Natural killer cell (primary cell): ENCODE results near the gene HMGA1. TPM values are rescaled to one million over a fixed set of nuclear protein-coding genes. Genes with fewer than 3 reads are reported as not detected.

Source experiments
- ATAC-seq, 3 donors: fragments of 150-1000 bp in 2 of 3; fragments of 200-7000 bp in 1 of 3; cut with Tn5 transposase; 1 replicate in 1 of 3; 2 replicates in 2 of 3; pipeline ENCODE4 v1.10.0; 2021; ENCODE audit warnings: mild to moderate bottlenecking in 2 of 3, moderate library complexity in 2 of 3
- DNase-seq, 2 donors: peaks; one replicate each; pipeline versions ENCODE4 v3.0.0 to v3.0.0-alpha.2; 2013 to 2021; ENCODE audit warnings: mixed read lengths in 1 of 2
- H3K27ac ChIP-seq: one replicate; pipeline ENCODE4 v1.5.1; 2013; ENCODE audit warnings: mild to moderate bottlenecking, low read length
- H3K27me3 ChIP-seq: one replicate; pipeline ENCODE4 v1.6.1; 2013; ENCODE audit warnings: low read length; ENCODE audit not compliant: control insufficient read depth, insufficient read depth
- H3K36me3 ChIP-seq: one replicate; pipeline ENCODE4 v1.6.1; 2013; ENCODE audit warnings: low read length; ENCODE audit not compliant: control insufficient read depth, insufficient read depth
- H3K4me1 ChIP-seq: one replicate; pipeline ENCODE4 v1.6.1; 2013; ENCODE audit warnings: low read length; ENCODE audit not compliant: control insufficient read depth, insufficient read depth
- H3K4me3 ChIP-seq: one replicate; pipeline ENCODE4 v1.5.1; 2013; ENCODE audit warnings: low read length
- H3K9me3 ChIP-seq: one replicate; pipeline ENCODE4 v1.6.1; 2013; ENCODE audit warnings: low read length; ENCODE audit not compliant: control insufficient read depth, insufficient read depth
- H3K27ac Mint-ChIP-seq, 2 donors: one replicate each; pipeline ENCODE4 v1.8.0; 2022; ENCODE audit warnings: mild to moderate bottlenecking in 2 of 2, mixed read lengths in 2 of 2, moderate library complexity in 1 of 2
- H3K27me3 Mint-ChIP-seq, 2 donors: one replicate each; pipeline ENCODE4 v1.8.0; 2022; ENCODE audit warnings: low read depth in 2 of 2, mixed read lengths in 2 of 2
- H3K36me3 Mint-ChIP-seq: one replicate; pipeline ENCODE4 v1.8.0; 2022; ENCODE audit warnings: mixed read lengths
- H3K4me1 Mint-ChIP-seq, 2 donors: one replicate each; pipeline ENCODE4 v1.8.0; 2022; ENCODE audit warnings: mixed read lengths in 2 of 2
- H3K4me3 Mint-ChIP-seq: one replicate; pipeline ENCODE4 v1.8.0; 2022; ENCODE audit warnings: mild to moderate bottlenecking, moderate library complexity, mixed read lengths
- H3K9me3 Mint-ChIP-seq, 2 donors: one replicate each; pipeline ENCODE4 v1.8.0; 2022; ENCODE audit warnings: mixed read lengths in 2 of 2
- WGBS: methylation state at CpG from one replicate; pipeline ENCODE4 v1.1.7; 2013; ENCODE audit warnings: missing lambda C conversion rate; ENCODE audit not compliant: insufficient coverage; 5-methylcytosine and 5-hydroxymethylcytosine counted together
- intact Hi-C: fragments of 100-400 bp; cut with micrococcal nuclease; formaldehyde crosslinking; loops from one replicate; pipeline ENCODE4 v1.14.2; 2022
- total RNA-seq, 4 donors: library from RNA; stranded (reverse); fragments of 120-200 nt in 1 of 4; gene quantifications; one replicate each; pipeline versions ENCODE4 v1.2.3 to v1.2.4, GENCODE V29; 2013 to 2022
- TF ChIP-seq, protein P1 (sequence below): fragments of 200-600 bp; IDR thresholded peaks from one replicate; pipeline ENCODE4 v1.8.0; 2022; ENCODE audit warnings: antibody characterized with exemption

HMGA1 gene
- total RNA-seq, 3 donors from 2014 or later (not counting 1 experiment from before 2014, with no cell fraction given), result 63.1 to 84.2 (median 77.3) TPM

DNA sequence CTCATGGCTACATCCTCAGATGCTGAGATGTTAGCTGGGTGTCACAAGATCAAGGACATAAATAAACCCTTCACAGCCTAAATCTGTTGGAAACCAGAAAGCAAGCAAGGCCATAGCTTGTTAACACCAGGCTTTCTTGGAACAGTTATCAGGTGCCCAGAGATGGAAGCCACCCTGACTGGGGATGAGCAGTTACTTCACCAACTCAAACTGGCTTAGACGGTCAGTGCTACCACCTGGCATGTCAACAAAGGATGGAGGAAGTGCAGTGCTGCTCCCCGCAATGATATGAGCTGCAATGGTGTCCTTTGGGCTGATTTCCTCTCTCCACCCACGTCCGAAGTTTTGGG, 41.1 kb downstream of the HMGA1 start:
- TF ChIP-seq, protein P1, sequence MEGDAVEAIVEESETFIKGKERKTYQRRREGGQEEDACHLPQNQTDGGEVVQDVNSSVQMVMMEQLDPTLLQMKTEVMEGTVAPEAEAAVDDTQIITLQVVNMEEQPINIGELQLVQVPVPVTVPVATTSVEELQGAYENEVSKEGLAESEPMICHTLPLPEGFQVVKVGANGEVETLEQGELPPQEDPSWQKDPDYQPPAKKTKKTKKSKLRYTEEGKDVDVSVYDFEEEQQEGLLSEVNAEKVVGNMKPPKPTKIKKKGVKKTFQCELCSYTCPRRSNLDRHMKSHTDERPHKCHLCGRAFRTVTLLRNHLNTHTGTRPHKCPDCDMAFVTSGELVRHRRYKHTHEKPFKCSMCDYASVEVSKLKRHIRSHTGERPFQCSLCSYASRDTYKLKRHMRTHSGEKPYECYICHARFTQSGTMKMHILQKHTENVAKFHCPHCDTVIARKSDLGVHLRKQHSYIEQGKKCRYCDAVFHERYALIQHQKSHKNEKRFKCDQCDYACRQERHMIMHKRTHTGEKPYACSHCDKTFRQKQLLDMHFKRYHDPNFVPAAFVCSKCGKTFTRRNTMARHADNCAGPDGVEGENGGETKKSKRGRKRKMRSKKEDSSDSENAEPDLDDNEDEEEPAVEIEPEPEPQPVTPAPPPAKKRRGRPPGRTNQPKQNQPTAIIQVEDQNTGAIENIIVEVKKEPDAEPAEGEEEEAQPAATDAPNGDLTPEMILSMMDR, result no peak
- H3K36me3 ChIP-seq, result no peaks in the 10 kb centered on the region
- Mint-ChIP-seq H3K36me3 (no peaks in the 10 kb centered on the region), H3K27me3 (no peaks in the 10 kb centered on the region), H3K27ac (no peak overlapping the region), H3K9me3 (no peaks in the 10 kb centered on the region), H3K4me1 (peaks cover 0 to 15% of the 10 kb centered on the region in 2 donors), H3K4me3 (no peak overlapping the region)
- DNase-seq (no peak), ATAC-seq (no peak)
- intact Hi-C loops, result no loop called here
- WGBS, result 94% methylated on average over 4 of the region's 4 CpGs
- no peak overlapping the region for H3K4me3 ChIP-seq
- peaks cover 6% of the 10 kb centered on the region for H3K4me1 ChIP-seq
- H3K27me3 ChIP-seq, result no peaks in the 10 kb centered on the region
- no peaks in the 10 kb centered on the region for H3K9me3 ChIP-seq
- no peak overlapping the region for H3K27ac ChIP-seq

DNA sequence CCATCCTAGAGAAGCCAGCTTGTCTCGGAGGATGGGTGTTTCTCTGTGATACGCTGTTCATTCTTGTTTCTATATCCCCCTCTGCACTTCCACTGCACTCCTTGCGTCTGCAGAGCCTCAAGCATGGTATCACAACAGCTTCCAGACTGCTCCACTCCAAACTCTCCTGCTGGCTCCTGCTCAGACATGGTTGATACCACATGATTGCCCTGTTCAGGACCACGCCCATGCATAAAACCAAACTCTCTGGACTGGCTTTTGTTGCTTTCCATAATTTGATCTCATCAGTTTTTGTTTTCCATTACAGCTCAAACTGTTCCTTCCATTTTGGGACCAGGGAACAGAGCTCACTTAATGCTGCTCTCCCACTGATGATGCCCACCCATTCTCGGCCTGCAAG, 42.2 kb downstream of the HMGA1 start:
- H3K36me3 ChIP-seq, result no peaks in the 10 kb centered on the region
- 95% methylated on average over 5 of the region's 5 CpGs for WGBS
- no peaks in the 10 kb centered on the region for H3K9me3 ChIP-seq
- no peaks in the 10 kb centered on the region for H3K27me3 ChIP-seq
- TF ChIP-seq, protein P1, result no peak
- Mint-ChIP-seq H3K9me3 (no peaks in the 10 kb centered on the region), H3K27ac (no peak overlapping the region), H3K4me3 (no peak overlapping the region), H3K27me3 (no peaks in the 10 kb centered on the region), H3K4me1 (peaks cover 0 to 15% of the 10 kb centered on the region in 2 donors), H3K36me3 (no peaks in the 10 kb centered on the region)
- no peak overlapping the region for H3K27ac ChIP-seq
- DNase-seq (no peak), ATAC-seq (no peak)
- intact Hi-C loops, result no loop called here
- H3K4me1 ChIP-seq, result no peaks in the 10 kb centered on the region
- no peak overlapping the region for H3K4me3 ChIP-seq

DNA sequence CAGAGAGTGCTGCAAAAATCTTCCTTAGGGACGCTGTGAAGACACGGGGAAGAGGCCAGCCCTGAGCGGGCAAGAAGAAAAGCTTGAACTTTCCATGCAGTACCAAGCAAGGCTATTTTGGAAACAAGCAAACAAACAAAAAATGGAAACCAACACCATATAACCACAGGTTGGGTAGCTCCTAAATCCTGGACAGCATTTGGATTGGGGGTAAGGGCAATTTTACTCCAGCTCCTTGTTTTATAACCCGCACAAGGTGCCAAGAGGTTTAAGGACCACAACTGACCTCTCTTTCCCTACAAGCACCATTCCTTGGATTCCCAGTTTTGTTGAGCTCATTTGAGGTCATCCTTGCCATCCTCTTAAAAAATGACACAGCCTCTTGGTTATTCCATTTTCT, 43.5 kb downstream of the HMGA1 start:
- Histone ChIP-seq H3K27me3 (no peaks in the 10 kb centered on the region), H3K27ac (no peak overlapping the region), H3K36me3 (no peaks in the 10 kb centered on the region), H3K9me3 (no peaks in the 10 kb centered on the region), H3K4me3 (no peak overlapping the region), H3K4me1 (no peaks in the 10 kb centered on the region)
- DNase-seq (no peak), ATAC-seq (no peak)
- no peak overlapping the region for H3K4me3 Mint-ChIP-seq
- no peaks in the 10 kb centered on the region for H3K9me3 Mint-ChIP-seq
- intact Hi-C loops, result no loop called here
- no peaks in the 10 kb centered on the region for H3K36me3 Mint-ChIP-seq
- TF ChIP-seq, protein P1, result no peak
- peaks cover 0 to 24% of the 10 kb centered on the region in 2 donors for H3K4me1 Mint-ChIP-seq
- WGBS, result 94% methylated on average over 4 of the region's 4 CpGs
- no peaks in the 10 kb centered on the region for H3K27me3 Mint-ChIP-seq
- no peak overlapping the region for H3K27ac Mint-ChIP-seq

DNA sequence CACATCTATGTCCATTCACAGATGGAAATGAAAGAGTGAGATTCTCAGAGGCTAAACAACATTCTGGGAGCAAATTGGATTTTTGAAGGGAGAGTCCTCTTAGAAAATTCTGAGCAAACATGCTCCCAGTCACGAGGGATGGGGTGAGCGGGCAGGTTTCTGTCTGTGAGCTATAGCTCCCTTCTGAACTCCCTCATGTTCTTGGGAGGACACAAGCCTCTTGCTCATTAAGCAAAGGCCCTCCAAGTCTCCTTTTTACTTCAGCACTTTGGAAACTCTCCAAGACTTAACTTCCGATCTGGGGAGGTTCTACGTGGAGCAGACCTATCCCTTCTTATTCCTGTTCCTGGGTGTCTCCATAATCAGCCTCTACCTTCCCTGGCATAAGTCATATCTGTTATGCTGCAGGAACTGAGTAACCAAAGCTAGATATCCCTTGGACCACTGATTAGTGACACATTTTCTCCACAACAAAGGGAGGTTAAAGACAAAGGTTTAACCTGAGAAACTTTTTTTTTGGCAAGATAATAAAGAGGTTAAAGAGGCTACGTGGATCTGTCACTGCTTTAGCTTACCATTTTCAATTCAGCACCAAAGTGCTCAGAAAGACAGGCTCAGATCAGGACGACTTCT, 45.1 kb downstream of the HMGA1 start:
- H3K27me3 ChIP-seq, result no peaks in the 10 kb centered on the region
- Mint-ChIP-seq H3K9me3 (no peaks in the 10 kb centered on the region), H3K27ac (no peak overlapping the region), H3K4me1 (peaks cover 0 to 24% of the 10 kb centered on the region in 2 donors), H3K27me3 (no peaks in the 10 kb centered on the region), H3K4me3 (no peak overlapping the region), H3K36me3 (no peaks in the 10 kb centered on the region)
- H3K36me3 ChIP-seq, result no peaks in the 10 kb centered on the region
- WGBS, result 87% methylated on average over 6 of the region's 6 CpGs
- no peak overlapping the region for H3K27ac ChIP-seq
- H3K4me3 ChIP-seq, result no peak overlapping the region
- TF ChIP-seq, protein P1, result no peak
- H3K9me3 ChIP-seq, result no peaks in the 10 kb centered on the region
- DNase-seq (no peak), ATAC-seq (no peak)
- intact Hi-C loops, result no loop called here
- H3K4me1 ChIP-seq, result no peaks in the 10 kb centered on the region
